ENCODE measurements around the gene CADM2. TPM values are rescaled to one million over a fixed set of nuclear protein-coding genes. Genes with fewer than 3 reads are reported as not detected.

The CADM2 gene
- total RNA-seq, 1 experiment from 2014 or later, result 0.64 TPM

GRCh38 chr3:85330071-85330470, 371.3 kb downstream of the CADM2 start:
- no TSS peak for BruUV-seq (replicated peaks)
- H3K27ac ChIP-seq (ENCODE audit: low read length), result no peak overlapping the region
- TF ChIP-seq CTCF (IDR thresholded peaks at IDR 0.05), result no peak
- TF ChIP-seq POLR2AphosphoS5 (IDR thresholded peaks at IDR 0.05; ENCODE audit: low read depth, low read length), result no peak
- TF ChIP-seq REST (IDR thresholded peaks at IDR 0.05; ENCODE audit: insufficient read depth in 1 of 2, low read depth in 2 of 2, low read length in 1 of 2), result no peak
- TF ChIP-seq TCF7L2 (IDR thresholded peaks at IDR 0.05; ENCODE audit: low read depth, low read length), result no peak
- no peak for TF ChIP-seq SIN3A (IDR thresholded peaks at IDR 0.05; ENCODE audit: borderline replicate concordance, insufficient read depth, low read depth, low read length)
- ATAC-seq (no peak), DNase-seq (ENCODE audit: low read depth, low spot score) (no peak)
- intact Hi-C loops (cut with micrococcal nuclease; ENCODE audit: unreplicated experiment) (no loop called here), in situ Hi-C loops (cut with HindIII; ENCODE audit: low pct_unique_long_range_greater_than_20kb, low sequenced_read_pairs) (no loop called here)
- POLR2A ChIA-PET, result no interaction called here
- no peak overlapping the region for H3K4me3 ChIP-seq (ENCODE audit: low read depth in 2 of 2, low read length in 2 of 2)
- H3K27me3 ChIP-seq (ENCODE audit: control insufficient read depth, insufficient read depth, low read length), result no peaks in the 10 kb centered on the region
- CTCF ChIA-PET, result no interaction called here
- no peaks in the 10 kb centered on the region for H3K36me3 ChIP-seq (ENCODE audit: control insufficient read depth, insufficient read depth, low read length)
- no peaks in the 10 kb centered on the region for H3K9me3 ChIP-seq (ENCODE audit: control insufficient read depth, insufficient read depth, low read depth, low read length)
- H3K4me1 ChIP-seq (ENCODE audit: control insufficient read depth, insufficient read depth, low read length), result no peaks in the 10 kb centered on the region

GRCh38 chr3:85337895-85338294, 379.1 kb downstream of the CADM2 start:
- intact Hi-C loops (cut with micrococcal nuclease; ENCODE audit: unreplicated experiment), result no loop called here
- BruUV-seq (replicated peaks), result no TSS peak
- POLR2A ChIA-PET, result no interaction called here

More at GRCh38 chr3:85337895-85338294, 379.1 kb downstream of the CADM2 start:
- ATAC-seq, result no peak
- H3K36me3 ChIP-seq (ENCODE audit: control insufficient read depth, insufficient read depth, low read length), result no peaks in the 10 kb centered on the region
- no peak overlapping the region for H3K27ac ChIP-seq (ENCODE audit: low read length)
- in situ Hi-C loops (cut with HindIII; ENCODE audit: low pct_unique_long_range_greater_than_20kb, low sequenced_read_pairs), result no loop called here
- H3K4me3 ChIP-seq (ENCODE audit: low read depth in 2 of 2, low read length in 2 of 2), result no peak overlapping the region
- CTCF ChIA-PET, result no interaction called here
- no peaks in the 10 kb centered on the region for H3K4me1 ChIP-seq (ENCODE audit: control insufficient read depth, insufficient read depth, low read length)
- no peak for TF ChIP-seq REST (IDR thresholded peaks at IDR 0.05; ENCODE audit: insufficient read depth in 1 of 2, low read depth in 2 of 2, low read length in 1 of 2)
- no peak for TF ChIP-seq CTCF (IDR thresholded peaks at IDR 0.05)
- no peak for TF ChIP-seq SIN3A (IDR thresholded peaks at IDR 0.05; ENCODE audit: borderline replicate concordance, insufficient read depth, low read depth, low read length)
- TF ChIP-seq POLR2AphosphoS5 (IDR thresholded peaks at IDR 0.05; ENCODE audit: low read depth, low read length), result no peak
- TF ChIP-seq TCF7L2 (IDR thresholded peaks at IDR 0.05; ENCODE audit: low read depth, low read length), result no peak
- no peak for DNase-seq (ENCODE audit: low read depth, low spot score)
- H3K27me3 ChIP-seq (ENCODE audit: control insufficient read depth, insufficient read depth, low read length), result no peaks in the 10 kb centered on the region
- no peaks in the 10 kb centered on the region for H3K9me3 ChIP-seq (ENCODE audit: control insufficient read depth, insufficient read depth, low read depth, low read length)
